ENCODE measurements around the gene CCDC91. TPM values are rescaled to one million over a fixed set of nuclear protein-coding genes. Genes with fewer than 3 reads are reported as not detected.
A peak's percentile ranks its signal among the peaks of the same experiment; 100 is the strongest.

CCDC91 gene
- total RNA-seq, 1 experiment from 2014 or later: 26.9 TPM

DNA sequence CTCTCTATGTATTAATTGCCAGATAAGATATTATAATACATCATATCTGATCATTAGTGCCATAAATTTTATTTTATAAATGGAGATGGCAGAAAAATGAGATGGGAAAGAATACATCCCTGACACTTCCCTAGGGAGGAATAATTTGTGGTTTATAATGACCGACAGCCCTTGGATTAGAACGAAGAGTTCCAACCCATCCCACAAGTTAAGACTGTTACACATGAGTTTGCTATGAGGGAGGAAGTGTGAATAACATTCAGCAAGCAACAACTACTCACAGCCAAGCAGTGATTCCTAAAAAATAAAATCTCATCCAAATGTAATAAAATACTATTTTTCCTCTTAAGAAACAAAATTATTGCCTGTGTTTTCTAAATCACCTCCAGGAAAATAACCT is 299.0 kb downstream of the CCDC91 start:
- Histone ChIP-seq H3K4me1 (ENCODE audit: control insufficient read depth, insufficient read depth, low read length) (no peaks in the 10 kb centered on the region), H3K9me3 (ENCODE audit: control insufficient read depth, insufficient read depth, low read depth, low read length) (no peaks in the 10 kb centered on the region), H3K27me3 (ENCODE audit: control insufficient read depth, insufficient read depth, low read length) (no peaks in the 10 kb centered on the region), H3K4me3 (ENCODE audit: low read depth in 2 of 2, low read length in 2 of 2) (no peak overlapping the region), H3K27ac (ENCODE audit: low read length) (no peak overlapping the region), H3K36me3 (ENCODE audit: control insufficient read depth, insufficient read depth, low read length) (0 out of 2 replicates have a peak, but pooled peaks cover under 1% of the 10 kb centered on the region)
- ChIA-PET CTCF (no interaction called here), POLR2A (no interaction called here)
- ATAC-seq (no peak), DNase-seq (ENCODE audit: low read depth, low spot score) (no peak)
- TF ChIP-seq TCF7L2 (IDR thresholded peaks at IDR 0.05; ENCODE audit: low read depth, low read length) (no peak), POLR2AphosphoS5 (IDR thresholded peaks at IDR 0.05; ENCODE audit: low read depth, low read length) (no peak), SIN3A (IDR thresholded peaks at IDR 0.05; ENCODE audit: borderline replicate concordance, insufficient read depth, low read depth, low read length) (no peak)
- TF ChIP-seq, protein P1, sequence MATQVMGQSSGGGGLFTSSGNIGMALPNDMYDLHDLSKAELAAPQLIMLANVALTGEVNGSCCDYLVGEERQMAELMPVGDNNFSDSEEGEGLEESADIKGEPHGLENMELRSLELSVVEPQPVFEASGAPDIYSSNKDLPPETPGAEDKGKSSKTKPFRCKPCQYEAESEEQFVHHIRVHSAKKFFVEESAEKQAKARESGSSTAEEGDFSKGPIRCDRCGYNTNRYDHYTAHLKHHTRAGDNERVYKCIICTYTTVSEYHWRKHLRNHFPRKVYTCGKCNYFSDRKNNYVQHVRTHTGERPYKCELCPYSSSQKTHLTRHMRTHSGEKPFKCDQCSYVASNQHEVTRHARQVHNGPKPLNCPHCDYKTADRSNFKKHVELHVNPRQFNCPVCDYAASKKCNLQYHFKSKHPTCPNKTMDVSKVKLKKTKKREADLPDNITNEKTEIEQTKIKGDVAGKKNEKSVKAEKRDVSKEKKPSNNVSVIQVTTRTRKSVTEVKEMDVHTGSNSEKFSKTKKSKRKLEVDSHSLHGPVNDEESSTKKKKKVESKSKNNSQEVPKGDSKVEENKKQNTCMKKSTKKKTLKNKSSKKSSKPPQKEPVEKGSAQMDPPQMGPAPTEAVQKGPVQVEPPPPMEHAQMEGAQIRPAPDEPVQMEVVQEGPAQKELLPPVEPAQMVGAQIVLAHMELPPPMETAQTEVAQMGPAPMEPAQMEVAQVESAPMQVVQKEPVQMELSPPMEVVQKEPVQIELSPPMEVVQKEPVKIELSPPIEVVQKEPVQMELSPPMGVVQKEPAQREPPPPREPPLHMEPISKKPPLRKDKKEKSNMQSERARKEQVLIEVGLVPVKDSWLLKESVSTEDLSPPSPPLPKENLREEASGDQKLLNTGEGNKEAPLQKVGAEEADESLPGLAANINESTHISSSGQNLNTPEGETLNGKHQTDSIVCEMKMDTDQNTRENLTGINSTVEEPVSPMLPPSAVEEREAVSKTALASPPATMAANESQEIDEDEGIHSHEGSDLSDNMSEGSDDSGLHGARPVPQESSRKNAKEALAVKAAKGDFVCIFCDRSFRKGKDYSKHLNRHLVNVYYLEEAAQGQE (IDR thresholded peaks at IDR 0.05; ENCODE audit: insufficient read depth in 1 of 2, low read depth in 2 of 2, low read length in 1 of 2): no peak
- in situ Hi-C loops (cut with HindIII; ENCODE audit: low pct_unique_long_range_greater_than_20kb, low sequenced_read_pairs): no loop called here
- intact Hi-C loops (cut with micrococcal nuclease; ENCODE audit: unreplicated experiment): no loop called here
- BruUV-seq (replicated peaks): no TSS peak

DNA sequence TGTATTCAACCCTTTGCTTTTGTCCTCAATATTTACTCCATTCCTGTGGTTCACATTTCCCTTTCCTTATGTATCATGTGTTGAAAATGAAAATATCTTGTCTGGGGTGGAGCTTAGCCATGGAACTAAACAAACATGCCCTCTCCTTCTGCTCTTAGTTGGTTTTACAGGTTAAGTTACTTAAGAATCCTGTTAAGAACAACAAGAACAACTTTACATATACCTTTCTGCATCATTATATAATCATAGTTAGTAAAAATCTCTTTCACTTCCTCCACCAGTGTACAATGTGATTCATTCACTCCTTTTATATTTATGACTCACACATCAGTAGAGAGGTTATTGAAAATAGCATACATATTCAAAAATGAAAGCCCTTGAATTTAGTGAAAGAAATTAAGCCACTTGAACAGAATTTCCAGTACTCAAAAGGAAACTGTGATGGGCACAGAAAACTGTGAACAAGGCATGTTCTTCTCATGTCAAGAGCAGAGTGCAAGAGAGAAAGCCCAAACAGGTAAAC is 307.7 kb downstream of the CCDC91 start:
- in situ Hi-C loops (cut with HindIII; ENCODE audit: low pct_unique_long_range_greater_than_20kb, low sequenced_read_pairs) (no loop called here), intact Hi-C loops (cut with micrococcal nuclease; ENCODE audit: unreplicated experiment) (no loop called here)
- H3K27me3 ChIP-seq (ENCODE audit: control insufficient read depth, insufficient read depth, low read length): no peaks in the 10 kb centered on the region
- no peaks in the 10 kb centered on the region for H3K36me3 ChIP-seq (ENCODE audit: control insufficient read depth, insufficient read depth, low read length)
- ATAC-seq (no peak), DNase-seq (ENCODE audit: low read depth, low spot score) (no peak)
- H3K27ac ChIP-seq (ENCODE audit: low read length): peak overlapping the region; percentile 48; the same call in 1 of the 2 replicates
- ChIA-PET CTCF (no interaction called here), POLR2A (no interaction called here)
- BruUV-seq (replicated peaks): no TSS peak
- no peaks in the 10 kb centered on the region for H3K9me3 ChIP-seq (ENCODE audit: control insufficient read depth, insufficient read depth, low read depth, low read length)
- TF ChIP-seq TCF7L2 (IDR thresholded peaks at IDR 0.05; ENCODE audit: low read depth, low read length) (no peak), SIN3A (IDR thresholded peaks at IDR 0.05; ENCODE audit: borderline replicate concordance, insufficient read depth, low read depth, low read length) (no peak), POLR2AphosphoS5 (IDR thresholded peaks at IDR 0.05; ENCODE audit: low read depth, low read length) (no peak)
- TF ChIP-seq, protein P1 (IDR thresholded peaks at IDR 0.05; ENCODE audit: insufficient read depth in 1 of 2, low read depth in 2 of 2, low read length in 1 of 2): no peak
- TF ChIP-seq, protein P2, sequence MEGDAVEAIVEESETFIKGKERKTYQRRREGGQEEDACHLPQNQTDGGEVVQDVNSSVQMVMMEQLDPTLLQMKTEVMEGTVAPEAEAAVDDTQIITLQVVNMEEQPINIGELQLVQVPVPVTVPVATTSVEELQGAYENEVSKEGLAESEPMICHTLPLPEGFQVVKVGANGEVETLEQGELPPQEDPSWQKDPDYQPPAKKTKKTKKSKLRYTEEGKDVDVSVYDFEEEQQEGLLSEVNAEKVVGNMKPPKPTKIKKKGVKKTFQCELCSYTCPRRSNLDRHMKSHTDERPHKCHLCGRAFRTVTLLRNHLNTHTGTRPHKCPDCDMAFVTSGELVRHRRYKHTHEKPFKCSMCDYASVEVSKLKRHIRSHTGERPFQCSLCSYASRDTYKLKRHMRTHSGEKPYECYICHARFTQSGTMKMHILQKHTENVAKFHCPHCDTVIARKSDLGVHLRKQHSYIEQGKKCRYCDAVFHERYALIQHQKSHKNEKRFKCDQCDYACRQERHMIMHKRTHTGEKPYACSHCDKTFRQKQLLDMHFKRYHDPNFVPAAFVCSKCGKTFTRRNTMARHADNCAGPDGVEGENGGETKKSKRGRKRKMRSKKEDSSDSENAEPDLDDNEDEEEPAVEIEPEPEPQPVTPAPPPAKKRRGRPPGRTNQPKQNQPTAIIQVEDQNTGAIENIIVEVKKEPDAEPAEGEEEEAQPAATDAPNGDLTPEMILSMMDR (IDR thresholded peaks at IDR 0.05): no peak
- H3K4me3 ChIP-seq (ENCODE audit: low read depth in 2 of 2, low read length in 2 of 2): no peak overlapping the region
- H3K4me1 ChIP-seq (ENCODE audit: control insufficient read depth, insufficient read depth, low read length): peaks cover 9% of the 10 kb centered on the region; the same call in 1 of the 2 replicates
